ENCODE results near the gene NDUFAF8. TPM values are rescaled to one million over a fixed set of nuclear protein-coding genes. Genes with fewer than 3 reads are reported as not detected.

NDUFAF8 gene
- total RNA-seq, 2 experiments from 2014 or later, result 34.6 to 38.6 TPM

DNA sequence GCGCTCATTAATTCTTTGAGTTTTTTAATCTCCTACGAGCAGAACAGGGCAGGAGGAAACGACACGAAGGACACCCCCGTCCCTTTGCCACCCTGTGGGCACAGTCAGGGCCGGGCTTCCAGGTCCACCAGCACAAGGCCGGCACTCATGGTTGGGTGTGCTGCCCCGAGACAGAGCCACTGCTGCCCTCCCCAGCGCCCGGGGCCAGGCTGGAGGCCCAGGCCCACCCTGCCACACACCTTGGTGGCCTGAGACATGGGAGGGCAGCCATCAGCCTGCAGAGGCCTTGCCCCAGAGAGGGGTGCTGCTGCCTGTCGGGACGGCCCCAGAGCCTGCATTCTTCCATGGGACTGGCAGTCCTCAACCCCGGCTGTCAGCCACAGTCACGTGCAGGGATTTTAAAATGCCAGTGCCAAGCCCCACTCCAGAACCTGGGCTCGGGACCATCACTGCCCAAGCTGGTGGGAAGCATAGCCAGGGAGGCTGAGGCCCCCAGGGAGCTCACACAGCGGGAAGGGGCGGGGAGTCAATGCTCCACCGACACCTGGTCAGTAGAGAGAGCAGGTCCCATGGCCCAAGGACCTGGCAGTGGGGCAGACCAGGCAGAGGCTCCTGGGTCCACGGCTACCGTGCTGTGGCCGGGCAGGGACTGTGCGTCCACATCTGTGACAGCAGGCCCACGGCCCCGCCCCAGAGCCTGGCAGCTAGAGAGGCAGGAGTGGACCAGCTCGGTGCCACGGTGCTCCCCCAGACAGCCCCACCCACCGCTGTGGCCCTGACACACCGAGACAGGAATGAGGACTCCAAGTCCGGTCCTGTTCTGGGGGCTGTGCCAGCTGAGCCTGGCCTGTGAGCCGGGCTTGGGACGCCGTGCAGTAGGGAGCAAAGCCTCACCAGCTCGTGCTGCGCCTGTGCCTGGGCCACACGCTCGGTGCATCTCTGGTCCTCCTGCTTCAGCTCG, 43.9 kb upstream of the NDUFAF8 start:
- ChIA-PET CTCF (no interaction called here), POLR2A (no interaction called here)
- no peaks in the 10 kb centered on the region for H3K9me3 ChIP-seq (ENCODE audit: control insufficient read depth in 1 of 2, insufficient read depth in 1 of 2, low read length in 2 of 2)
- H3K27me3 Mint-ChIP-seq, result no peaks in the 10 kb centered on the region
- H3K4me1 ChIP-seq (ENCODE audit: insufficient read depth, low read length), result no peaks in the 10 kb centered on the region
- H3K36me3 Mint-ChIP-seq (ENCODE audit: low read depth), result no peaks in the 10 kb centered on the region
- H3K27me3 ChIP-seq (ENCODE audit: control insufficient read depth in 1 of 2, insufficient read depth in 2 of 2, low read length in 2 of 2), result no peaks in the 10 kb centered on the region
- H3K9me3 Mint-ChIP-seq, result no peaks in the 10 kb centered on the region
- no peaks in the 10 kb centered on the region for H3K4me1 Mint-ChIP-seq (ENCODE audit: low read depth)
- intact Hi-C loops (cut with DNase I, micrococcal nuclease), result no loop called here
- H3K4me3 ChIP-seq (ENCODE audit: low read length), result no peak overlapping the region
- no peak overlapping the region for H3K27ac Mint-ChIP-seq
- DNase-seq (no peak), ATAC-seq (ENCODE audit: poor library complexity) (no peak)
- no peak overlapping the region for H3K27ac ChIP-seq (ENCODE audit: low read depth in 1 of 2, low read length in 2 of 2)
- TF ChIP-seq, protein P1, sequence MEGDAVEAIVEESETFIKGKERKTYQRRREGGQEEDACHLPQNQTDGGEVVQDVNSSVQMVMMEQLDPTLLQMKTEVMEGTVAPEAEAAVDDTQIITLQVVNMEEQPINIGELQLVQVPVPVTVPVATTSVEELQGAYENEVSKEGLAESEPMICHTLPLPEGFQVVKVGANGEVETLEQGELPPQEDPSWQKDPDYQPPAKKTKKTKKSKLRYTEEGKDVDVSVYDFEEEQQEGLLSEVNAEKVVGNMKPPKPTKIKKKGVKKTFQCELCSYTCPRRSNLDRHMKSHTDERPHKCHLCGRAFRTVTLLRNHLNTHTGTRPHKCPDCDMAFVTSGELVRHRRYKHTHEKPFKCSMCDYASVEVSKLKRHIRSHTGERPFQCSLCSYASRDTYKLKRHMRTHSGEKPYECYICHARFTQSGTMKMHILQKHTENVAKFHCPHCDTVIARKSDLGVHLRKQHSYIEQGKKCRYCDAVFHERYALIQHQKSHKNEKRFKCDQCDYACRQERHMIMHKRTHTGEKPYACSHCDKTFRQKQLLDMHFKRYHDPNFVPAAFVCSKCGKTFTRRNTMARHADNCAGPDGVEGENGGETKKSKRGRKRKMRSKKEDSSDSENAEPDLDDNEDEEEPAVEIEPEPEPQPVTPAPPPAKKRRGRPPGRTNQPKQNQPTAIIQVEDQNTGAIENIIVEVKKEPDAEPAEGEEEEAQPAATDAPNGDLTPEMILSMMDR (IDR thresholded peaks at IDR 0.05), result no peak
- H3K4me3 Mint-ChIP-seq, result no peak overlapping the region
- H3K36me3 ChIP-seq (ENCODE audit: insufficient read depth, low read length), result no peaks in the 10 kb centered on the region

DNA sequence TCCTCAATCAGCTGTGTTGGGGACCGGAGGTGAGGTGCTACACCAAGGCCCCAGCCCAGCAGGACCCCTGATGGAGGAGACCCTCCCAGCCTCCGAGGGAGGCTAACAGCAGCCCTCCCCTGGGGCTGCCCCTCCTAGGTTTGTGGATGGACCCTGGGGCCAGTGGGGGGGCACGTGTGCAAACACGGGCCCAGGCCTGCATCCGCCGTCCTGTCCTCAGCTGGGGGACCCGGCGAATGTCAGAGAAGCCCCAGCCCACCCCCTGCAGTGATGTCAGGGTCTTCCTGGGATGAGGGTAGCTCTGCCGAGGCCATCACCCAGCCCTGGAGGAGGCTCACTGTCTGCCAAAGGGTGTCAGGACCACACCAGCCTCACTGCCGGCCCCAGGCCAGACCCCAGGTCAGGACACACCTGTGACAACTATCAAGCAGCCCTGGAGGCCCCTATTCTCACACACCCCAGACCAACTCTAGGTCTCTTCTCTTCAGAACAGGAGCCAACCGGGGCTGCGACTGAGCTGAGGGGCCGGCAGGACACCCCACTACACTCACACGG, 43.1 kb upstream of the NDUFAF8 start:
- POLR2A ChIA-PET, result no interaction called here
- no peaks in the 10 kb centered on the region for H3K4me1 Mint-ChIP-seq (ENCODE audit: low read depth)
- no peak for ATAC-seq (ENCODE audit: poor library complexity)
- TF ChIP-seq, protein P1 (IDR thresholded peaks at IDR 0.05), result no peak
- H3K36me3 Mint-ChIP-seq (ENCODE audit: low read depth), result no peaks in the 10 kb centered on the region
- H3K27ac ChIP-seq (ENCODE audit: low read depth in 1 of 2, low read length in 2 of 2), result no peak overlapping the region
- no peak overlapping the region for H3K4me3 ChIP-seq (ENCODE audit: low read length)
- H3K36me3 ChIP-seq (ENCODE audit: insufficient read depth, low read length), result no peaks in the 10 kb centered on the region
- no peaks in the 10 kb centered on the region for H3K9me3 ChIP-seq (ENCODE audit: control insufficient read depth in 1 of 2, insufficient read depth in 1 of 2, low read length in 2 of 2)
- H3K9me3 Mint-ChIP-seq, result no peaks in the 10 kb centered on the region
- no peak for DNase-seq
- CTCF ChIA-PET, result no interaction called here
- no peak overlapping the region for H3K4me3 Mint-ChIP-seq
- no peaks in the 10 kb centered on the region for H3K27me3 ChIP-seq (ENCODE audit: control insufficient read depth in 1 of 2, insufficient read depth in 2 of 2, low read length in 2 of 2)
- no peak overlapping the region for H3K27ac Mint-ChIP-seq
- H3K27me3 Mint-ChIP-seq, result no peaks in the 10 kb centered on the region
- intact Hi-C loops (cut with DNase I, micrococcal nuclease), result no loop called here
- no peaks in the 10 kb centered on the region for H3K4me1 ChIP-seq (ENCODE audit: insufficient read depth, low read length)

DNA sequence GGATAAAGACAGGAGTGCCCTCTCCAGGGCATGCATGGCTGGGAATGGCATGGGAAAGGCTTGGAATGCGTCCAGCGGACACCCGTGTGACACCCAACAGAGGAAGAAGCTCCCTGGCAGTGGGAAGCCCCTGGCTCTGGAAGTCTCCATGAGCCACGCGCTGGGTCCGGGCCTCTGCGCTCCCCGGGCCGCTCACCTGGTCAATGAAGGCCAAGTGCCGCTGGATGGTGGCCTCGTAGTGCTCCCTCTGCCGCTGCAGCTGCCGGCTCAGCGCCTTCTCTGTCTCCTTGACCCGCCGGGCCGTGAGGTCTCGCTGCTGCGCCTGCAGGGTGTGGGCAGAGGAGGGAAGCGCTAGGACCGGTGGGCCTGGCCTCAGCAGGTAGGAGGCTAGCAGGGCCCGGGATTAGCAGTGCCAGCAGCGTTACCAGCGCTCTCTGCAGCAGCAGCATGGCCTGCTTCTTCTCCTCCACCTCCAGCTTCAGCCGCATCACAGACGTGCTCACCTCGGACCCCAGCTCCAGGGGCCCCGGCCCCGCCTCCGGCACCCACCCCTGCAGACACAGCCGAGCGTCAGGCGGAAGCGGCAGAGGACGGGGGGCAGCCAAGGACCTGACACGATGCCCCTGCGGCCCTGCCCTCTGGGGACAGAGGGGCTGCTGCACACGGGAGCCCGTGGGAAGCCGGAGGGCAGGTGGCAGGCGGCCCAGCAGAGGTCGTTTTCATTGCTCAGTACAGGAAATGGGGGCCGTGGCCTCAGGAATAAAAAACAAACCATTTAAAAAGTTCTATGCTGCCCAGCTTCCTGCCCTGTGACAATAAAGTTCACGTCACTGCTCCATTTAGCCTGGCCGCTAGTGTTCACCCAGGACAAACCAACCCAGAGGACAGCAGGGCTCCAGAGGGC, 42.4 kb upstream of the NDUFAF8 start:
- ChIA-PET CTCF (no interaction called here), POLR2A (no interaction called here)
- no peak for ATAC-seq (ENCODE audit: poor library complexity)

More for the DNA sequence above, 42.4 kb upstream of the NDUFAF8 start:
- TF ChIP-seq, protein P1 (IDR thresholded peaks at IDR 0.05), result no peak
- no peaks in the 10 kb centered on the region for H3K4me1 ChIP-seq (ENCODE audit: insufficient read depth, low read length)
- Mint-ChIP-seq H3K27ac (no peak overlapping the region), H3K4me3 (no peak overlapping the region), H3K9me3 (no peaks in the 10 kb centered on the region), H3K27me3 (no peaks in the 10 kb centered on the region), H3K36me3 (ENCODE audit: low read depth) (no peaks in the 10 kb centered on the region), H3K4me1 (ENCODE audit: low read depth) (no peaks in the 10 kb centered on the region)
- DNase-seq, result no peak
- H3K4me3 ChIP-seq (ENCODE audit: low read length), result no peak overlapping the region
- H3K27ac ChIP-seq (ENCODE audit: low read depth in 1 of 2, low read length in 2 of 2), result no peak overlapping the region
- intact Hi-C loops (cut with DNase I, micrococcal nuclease), result no loop called here
- no peaks in the 10 kb centered on the region for H3K9me3 ChIP-seq (ENCODE audit: control insufficient read depth in 1 of 2, insufficient read depth in 1 of 2, low read length in 2 of 2)
- H3K27me3 ChIP-seq (ENCODE audit: control insufficient read depth in 1 of 2, insufficient read depth in 2 of 2, low read length in 2 of 2), result no peaks in the 10 kb centered on the region
- no peaks in the 10 kb centered on the region for H3K36me3 ChIP-seq (ENCODE audit: insufficient read depth, low read length)

Measured in CD4-positive, alpha-beta T cell (primary cell).